GM18519 (cell line): ENCODE results near the gene FUS.

Experiments used
- ATAC-seq: cut with Tn5 transposase; IDR thresholded peaks from one replicate; pipeline ENCODE4 v1.9.1; 2021; ENCODE audit warnings: mild to moderate bottlenecking, moderate library complexity; ENCODE audit not compliant: unreplicated experiment, low FRiP score

Gene FUS

DNA sequence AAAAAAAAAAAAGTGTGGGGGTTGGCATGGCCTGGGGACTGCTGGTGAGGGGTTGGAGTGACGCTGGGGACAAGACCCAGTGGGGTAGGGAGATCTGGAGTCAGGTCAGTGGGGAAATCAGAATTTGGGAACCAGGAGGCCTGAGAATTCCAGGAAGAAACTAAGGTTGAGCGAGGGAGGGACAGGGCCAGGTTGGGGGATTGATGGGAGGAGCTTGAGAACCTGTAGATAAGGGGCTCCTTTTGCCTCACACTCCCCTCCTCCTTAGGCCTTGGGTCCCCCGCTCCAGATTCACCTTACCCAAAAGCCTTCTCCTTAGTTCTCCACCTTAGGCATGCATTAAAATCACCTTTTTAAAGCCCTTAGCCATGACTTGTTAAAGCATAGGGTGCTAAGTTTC lies 45.3 kb downstream of the FUS start:
- ATAC-seq, result no peak

DNA sequence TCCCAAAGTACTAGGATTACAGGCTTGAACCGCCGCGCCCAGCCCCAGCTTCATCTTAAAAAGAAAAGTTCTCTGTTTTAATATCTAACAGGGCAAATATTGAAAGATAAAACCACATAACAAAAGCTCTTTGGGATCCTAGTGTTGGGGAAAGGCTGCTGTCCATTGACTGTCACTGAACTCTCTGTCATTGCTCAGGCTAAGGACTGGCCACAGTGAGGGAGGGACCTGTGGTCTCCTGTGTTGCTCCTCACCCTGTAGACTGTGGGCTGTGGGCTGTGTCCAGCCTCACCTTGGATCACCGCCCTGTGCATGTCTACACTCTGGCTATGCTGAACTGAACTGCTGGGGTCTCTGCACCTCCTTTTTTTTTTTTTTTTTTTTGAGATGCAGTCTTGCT lies 48.3 kb downstream of the FUS start:
- ATAC-seq, result no peak

GRCh38 chr16:31229501-31229900 lies 49.6 kb downstream of the FUS start:
- ATAC-seq, result no peak

DNA sequence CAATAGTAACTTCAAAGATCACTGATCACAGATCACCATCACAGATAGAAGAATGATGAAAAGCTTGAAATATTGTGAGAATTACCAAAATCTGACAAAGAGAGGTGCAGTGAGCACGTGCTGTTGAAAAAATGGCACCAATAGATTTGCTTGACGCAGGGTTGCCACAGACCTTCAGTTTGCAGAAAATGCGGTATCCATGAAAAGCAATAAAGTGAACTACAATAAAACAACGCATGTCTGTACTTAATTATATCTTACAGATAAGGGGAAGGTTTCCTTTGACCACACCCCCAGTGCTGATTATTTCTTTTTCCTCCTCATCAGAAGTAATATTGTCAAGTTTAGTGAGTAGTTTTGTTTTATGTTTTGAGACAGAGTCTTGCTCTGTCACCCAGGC lies 58.1 kb downstream of the FUS start:
- no peak for ATAC-seq
